Esophagus mucosa (tissue), 1 donor: ENCODE results near the gene CADPS2. TPM values are rescaled to one million over a fixed set of nuclear protein-coding genes. Genes with fewer than 3 reads are reported as not detected.

ENCODE experiments used
- ATAC-seq: fragments of 200-7000 bp; cut with Tn5 transposase; one replicate; pipeline ENCODE4 v1.9.1; 2020
- total RNA-seq: library from RNA; stranded (reverse); gene quantifications from one replicate; pipeline ENCODE4 v1.2.4, GENCODE V29; 2023
- donor health status: DM: yes; HTN: yes; CAD: no.

The CADPS2 gene
- total RNA-seq, 1 donor from 2014 or later: 2.4 TPM

DNA sequence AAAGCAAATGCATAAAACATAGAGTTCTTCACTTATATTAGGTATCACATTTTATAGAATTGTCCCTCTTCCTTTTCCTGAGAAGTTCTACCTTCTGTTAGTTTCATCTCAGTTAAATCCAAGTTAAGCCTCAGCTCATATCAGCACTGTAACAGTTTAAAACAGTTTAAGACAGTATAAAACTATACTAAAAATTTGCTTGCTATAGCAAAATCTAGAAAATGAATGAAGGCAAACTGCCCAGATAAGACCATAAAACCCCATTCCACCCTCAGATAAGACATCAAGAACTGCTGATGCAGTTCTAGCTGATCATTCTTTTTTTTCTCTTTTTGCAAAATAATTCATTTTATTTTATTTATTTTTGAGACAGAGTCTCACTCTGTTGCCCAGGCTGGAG is 364.5 kb downstream of the CADPS2 start:
- ATAC-seq: no peak

DNA sequence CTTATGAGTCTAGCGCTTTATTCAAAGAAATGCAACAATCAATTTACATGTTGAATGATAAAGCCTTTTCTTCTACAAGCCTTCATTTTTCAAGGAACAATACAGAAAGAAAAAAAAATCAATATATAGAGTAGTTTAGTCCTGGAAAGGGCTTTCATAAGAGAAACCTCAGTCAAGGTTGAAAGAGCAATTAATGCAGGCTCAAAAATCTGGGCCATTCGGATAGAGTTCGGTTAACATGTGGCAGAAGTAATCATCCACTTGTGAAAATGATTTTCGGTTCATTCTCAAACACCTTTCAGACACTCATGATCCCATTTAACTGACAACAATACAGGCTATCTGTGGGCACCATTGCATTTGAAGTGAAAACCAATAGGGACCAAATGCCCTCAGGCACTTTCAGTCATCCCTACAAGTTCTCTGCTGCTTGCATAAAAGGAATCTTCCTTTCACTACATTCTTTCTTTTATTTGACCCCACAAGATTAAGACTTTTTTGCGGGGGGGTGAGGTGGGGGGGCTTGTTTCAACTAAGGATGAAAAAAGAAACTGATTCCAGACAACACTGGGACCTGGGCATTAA is 365.2 kb downstream of the CADPS2 start:
- no peak for ATAC-seq

DNA sequence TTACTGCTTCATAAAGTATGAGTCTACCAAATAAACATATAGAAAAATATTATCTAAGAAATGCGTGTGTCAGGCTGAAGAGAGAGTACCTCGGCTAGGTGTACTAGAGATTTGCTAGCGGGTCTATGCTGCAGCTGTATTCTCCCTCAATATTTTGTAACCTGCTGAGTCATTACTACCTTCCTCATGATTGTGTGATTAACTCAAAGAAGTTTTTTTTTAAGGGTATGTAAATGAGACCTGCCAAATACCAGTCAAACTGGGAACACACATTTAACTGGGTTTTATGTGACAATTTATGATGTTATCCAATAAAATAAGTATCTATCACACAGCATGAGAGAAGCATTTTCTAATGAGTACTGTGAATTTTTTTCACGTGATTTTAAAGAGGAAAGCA is 367.8 kb downstream of the CADPS2 start:
- no peak for ATAC-seq

DNA sequence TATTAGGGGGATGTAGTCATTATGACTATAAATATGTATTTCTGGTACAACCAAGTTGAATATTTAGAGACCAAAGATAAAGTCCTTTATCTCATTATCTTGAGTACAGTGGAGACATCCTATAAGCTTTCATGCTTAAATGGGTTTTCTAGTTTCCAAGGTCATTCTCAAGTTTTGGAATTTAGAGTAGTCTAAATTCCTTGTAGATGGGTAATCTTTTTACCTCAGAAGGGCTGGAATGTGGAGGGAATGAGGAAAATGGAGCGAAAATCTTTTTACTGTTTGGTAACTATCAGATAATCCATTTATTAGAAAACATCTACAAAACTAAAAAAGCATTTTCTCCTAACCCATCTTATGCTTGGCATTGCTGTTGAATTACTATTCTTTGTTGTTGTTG is 368.7 kb downstream of the CADPS2 start:
- ATAC-seq: no peak

DNA sequence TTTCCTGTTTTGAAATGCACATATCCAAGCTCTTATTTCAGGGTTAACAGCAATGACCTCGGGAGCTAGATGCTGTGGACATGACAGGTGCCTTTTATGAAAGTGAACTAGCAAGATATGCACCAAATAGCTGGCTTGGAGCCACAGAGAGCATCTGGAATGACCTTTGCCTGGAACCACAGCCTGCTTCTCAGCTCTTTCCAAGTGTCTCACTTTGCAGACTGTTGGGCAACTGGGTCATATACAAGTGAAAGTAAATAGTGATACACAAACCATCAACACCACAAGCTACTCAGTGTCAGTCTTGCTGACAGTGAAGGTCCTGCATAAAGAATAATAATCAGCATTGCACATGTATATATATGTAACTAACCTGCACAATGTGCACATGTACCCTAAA is 370.9 kb downstream of the CADPS2 start:
- ATAC-seq: no peak

DNA sequence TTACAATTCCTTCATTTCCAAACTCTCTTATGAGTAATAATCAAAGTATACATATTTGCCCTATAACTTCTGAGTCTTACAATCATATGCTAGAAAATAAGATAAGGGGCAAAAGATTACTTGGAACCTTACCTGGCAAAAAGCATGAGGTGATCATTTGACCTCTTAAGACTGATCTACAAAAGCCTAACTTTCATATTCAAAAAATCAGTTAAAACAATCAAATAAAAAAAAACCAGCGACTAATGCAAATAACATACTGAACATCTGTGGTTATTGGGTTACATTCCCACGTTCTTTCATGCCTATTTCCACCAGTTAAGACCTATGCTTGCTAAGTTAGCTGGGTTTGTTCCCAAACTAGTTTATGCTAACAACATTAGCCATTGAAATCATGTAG is 375.0 kb downstream of the CADPS2 start:
- no peak for ATAC-seq

DNA sequence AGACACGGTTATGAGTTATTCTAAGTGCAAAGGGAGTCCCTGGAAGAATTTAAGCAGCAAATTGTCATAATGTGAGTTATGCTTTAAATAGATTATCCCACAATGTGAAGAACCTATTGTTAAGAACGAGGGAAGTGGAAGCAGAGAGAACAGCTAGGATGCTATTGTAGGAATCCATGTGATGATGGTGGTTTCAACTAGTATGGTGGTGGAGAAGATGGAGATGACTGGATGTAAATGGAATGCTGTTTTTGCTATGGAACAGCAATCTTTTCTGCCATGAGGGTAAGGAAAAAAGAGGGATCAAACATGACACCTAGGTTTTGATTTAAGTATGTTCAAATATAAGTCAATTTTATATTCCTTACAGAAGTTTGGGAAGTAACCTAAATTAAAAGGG is 378.7 kb downstream of the CADPS2 start:
- no peak for ATAC-seq

DNA sequence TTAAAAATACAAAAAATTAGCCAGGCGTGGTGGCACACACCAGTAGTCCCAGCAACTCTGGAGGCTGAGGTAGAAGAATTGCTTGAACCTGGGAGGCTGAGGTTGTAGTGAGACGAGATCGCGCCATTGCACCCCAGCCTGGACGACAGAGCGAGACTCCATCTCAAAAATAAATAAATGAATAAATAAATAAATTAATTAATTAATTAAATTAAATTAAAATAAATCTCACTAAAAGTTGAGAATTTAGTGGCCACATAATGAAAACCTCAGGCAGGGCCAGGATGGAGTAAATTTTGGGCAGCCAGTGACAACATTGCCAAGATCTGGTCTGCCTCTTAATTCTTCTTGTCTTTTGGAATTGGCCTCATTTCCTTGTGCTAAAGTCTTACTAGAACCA is 394.3 kb downstream of the CADPS2 start:
- ATAC-seq: no peak

DNA sequence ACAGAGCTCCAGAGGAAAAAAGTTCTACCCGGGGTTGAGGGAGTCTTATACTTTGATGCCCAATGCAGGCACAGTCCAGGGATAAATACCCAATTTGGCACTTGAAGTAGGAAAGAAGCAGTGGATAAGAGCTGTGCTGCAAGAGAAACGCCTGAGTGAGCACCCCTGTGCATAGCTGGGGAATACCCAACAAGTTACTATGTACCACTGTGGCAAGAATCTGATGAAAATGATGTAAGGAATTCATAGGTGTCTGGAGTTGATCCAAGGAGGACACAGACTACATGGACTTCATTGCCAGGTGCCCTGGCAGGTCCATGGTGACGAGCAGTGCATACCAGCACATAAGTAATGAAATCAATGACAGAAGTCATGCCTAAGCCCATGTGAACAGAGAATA is 398.0 kb downstream of the CADPS2 start:
- no peak for ATAC-seq

DNA sequence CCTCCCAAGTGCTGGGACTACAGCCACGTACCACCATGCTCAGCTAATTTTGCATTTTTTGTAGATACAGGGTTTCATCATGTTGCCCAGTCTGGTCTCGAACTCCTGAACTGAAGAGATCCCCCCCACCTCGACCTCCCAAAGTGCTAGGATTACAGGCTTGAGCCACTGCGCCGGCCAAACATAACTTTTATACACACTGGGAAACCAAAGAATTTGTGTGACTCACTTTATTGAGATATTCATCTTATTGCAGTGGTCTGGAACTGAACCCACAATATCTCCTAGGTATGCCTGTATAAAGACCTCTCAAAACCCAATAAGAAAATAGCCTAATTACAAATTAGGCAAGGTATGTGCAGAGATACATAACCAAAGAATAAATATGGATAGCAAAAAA is 399.1 kb downstream of the CADPS2 start:
- no peak for ATAC-seq

DNA sequence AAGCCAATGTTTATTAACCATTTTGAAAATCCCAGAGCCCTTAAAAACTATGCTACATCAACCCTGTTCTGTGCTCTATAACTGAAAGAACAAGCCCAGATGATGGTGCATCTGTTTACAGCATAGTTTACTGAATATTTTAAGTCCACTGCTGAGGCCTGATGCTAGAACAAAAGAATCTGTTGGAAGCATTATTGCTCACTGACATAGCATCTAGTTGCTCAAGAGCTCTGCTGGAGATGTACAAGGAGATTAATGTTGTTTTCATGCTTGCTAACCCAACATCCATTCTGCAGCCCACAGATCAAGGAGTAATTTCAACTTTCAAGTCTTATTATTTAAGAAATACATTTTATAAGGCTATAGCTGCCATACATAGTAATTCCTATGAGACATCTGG is 400.4 kb downstream of the CADPS2 start:
- no peak for ATAC-seq

DNA sequence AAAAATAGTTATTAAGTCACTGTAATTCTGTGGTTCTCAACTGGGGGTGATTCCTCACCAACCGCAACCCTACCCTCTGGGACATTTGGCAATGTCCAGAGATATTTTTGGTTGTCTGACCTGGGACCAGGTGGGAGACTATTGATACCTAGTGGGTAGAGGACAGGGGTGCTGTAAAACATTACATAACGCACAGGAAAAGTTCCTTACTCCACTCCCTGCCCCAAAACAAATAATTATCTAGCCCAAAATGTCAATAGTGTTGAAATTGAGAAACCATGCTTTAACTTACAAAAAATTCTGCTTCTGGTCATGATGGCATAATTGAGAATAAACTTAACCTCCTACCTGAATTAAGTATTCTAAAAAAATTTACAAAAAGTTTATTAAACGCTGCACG is 404.0 kb downstream of the CADPS2 start:
- no peak for ATAC-seq

DNA sequence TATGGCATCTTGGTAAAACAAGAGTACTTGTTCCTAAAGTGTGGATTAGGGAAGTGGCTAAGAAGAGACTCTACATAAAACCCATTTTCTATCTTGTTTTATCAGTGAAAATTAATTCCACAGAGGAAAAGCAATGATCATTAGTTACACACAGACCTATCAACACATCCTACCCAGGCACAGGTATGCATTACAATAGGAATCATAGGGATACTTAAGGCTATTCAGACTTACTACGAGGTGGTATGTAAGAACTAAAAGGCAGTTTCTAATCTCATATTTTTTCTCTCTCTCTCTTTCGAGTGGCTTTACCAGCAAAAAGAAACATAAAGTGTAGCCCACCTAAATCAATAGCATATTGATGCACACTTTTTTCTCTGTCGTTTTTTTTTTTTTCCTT is 415.4 kb downstream of the CADPS2 start:
- no peak for ATAC-seq

DNA sequence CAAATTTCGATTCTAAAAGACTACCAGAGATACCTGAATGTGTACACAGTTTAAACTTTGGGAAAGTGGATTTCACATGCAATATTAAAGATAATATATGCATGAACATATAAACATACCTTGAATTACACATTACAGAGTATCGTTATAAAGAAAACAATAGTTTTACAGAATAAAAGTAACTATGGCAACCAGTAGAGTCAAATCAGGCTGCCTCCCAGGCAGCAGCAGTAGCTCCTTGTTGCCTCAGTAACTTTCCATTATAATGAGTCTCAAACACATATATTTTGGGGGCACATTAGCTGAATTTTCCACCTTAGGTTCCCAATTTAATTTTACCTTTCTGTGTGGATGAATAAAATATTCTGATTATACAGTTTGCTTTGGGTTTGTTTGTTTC is 417.3 kb downstream of the CADPS2 start:
- ATAC-seq: no peak

DNA sequence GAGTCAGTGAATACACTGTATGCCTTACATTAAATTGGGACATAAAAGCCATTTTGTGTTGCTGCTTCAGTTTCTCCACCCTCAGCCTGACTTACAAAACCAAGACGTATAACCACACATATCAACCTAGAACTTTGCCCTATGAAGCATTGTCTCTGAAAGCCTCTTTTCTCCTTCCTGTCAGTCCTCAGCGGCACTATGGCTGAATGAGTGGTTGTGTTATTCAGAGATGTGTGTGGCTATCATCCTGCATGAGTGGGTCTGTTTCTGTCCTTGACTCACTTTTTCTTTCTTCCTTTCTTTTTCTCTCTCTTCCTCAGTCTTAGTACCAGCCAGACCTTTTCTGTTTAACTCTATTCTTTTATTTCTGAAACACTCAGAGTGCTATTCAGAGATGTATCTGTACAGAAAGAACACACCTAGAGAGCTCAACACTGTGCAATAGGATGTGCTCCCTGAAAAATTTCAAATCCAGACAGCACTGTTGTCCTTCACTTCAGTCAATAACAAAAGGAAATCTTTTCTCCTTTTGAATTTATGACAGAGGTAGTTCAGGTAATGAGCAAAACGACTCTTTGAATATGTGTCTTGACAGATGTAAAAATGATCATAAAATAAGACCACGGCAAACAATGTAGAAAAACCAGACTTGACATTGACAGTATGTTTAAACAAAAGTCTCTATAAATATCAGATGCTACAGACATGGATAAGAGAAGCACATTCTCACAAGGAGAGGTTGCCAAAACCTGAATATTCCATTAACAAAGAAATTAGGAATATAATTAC is 418.4 kb downstream of the CADPS2 start:
- no peak for ATAC-seq

DNA sequence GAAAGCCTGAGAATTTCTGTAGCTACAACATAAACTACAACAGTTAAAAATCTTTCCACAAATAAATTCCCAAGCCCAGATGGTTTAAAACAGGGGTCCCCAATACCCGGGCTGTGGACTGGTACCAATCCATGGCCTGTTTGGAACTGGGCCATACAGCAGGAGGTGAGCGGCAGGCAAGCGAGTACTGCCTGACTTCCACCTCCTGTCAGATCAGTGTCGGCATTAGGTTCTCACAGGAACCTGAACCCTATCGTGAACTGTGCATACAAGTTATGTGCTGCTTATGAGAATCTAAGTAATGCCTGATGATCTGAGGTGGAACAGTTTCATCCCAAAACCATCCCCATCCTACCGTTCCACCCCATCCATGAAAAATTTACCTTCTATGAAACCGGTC is 421.0 kb downstream of the CADPS2 start:
- no peak for ATAC-seq

DNA sequence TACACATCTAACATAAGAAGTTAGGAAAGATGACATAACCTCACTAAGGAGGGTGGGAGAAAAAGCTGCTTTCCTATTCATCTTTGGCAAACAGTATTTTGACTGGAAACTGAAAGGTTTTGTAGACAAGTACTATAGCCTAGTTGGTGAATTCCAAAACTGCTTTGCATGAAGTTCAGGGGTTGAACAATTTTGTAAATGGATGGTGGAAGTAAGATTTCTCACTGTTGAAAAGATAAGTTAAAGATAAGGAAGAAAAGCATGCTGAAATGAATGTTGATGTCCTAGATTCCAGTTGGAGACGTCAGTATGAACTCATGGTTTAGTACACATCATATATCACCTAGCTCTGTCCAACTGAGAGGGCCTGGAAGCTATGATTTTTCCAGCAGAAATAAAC is 422.6 kb downstream of the CADPS2 start:
- no peak for ATAC-seq

DNA sequence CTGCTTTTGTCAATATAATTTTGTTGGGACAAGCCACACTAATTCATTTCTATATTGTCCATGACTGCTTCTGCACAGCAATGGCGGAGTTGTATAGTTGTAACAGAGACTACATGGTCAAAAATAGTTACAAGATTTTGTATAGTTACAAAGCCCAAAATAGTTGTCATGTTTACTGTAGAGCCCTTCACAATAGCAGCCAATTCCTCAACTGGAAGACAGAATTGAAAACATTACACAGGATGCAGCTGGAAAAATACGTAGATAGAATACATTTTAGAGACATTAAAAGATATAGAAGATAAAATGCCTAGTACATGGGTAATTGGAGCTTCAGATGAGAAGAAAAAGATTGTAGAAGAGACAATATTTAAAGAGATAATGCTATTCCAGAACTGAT is 425.3 kb downstream of the CADPS2 start:
- ATAC-seq: no peak

DNA sequence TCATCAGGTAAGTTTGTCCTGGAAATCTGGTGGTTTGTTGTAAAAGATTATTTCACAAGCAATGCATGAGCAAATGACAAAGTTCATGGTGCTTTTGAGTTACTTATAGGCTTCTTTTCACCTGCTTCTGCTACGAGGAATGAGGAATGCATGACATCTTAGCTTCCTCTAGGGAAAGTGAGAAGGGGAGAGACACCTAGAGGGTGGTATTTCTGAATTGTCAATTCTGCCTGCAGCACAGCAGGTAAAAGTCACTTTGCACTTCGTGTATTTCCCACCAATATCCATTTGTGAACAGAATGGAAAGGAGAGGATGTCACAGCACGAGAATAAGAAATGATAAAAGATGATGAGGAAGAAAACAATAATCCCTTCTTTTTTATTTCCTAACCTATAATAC is 428.3 kb downstream of the CADPS2 start:
- no peak for ATAC-seq

DNA sequence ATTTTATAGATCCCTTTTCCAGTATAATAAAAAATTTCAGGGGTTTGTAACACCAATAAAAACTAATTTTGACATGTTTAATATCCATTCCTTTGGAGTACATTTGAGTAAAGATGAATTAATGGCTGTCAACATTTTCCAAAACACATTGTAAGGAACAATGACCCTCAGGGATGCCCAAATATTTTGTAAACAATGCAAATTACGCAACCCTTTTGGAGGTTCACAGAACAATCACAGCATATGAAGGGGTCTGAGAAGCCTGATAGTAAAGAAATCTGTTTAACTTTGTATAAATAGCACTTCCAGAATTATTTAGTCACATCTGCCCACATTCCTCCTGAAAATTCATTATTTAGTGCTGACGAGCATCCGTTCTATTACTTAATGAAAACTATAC is 428.9 kb downstream of the CADPS2 start:
- no peak for ATAC-seq

DNA sequence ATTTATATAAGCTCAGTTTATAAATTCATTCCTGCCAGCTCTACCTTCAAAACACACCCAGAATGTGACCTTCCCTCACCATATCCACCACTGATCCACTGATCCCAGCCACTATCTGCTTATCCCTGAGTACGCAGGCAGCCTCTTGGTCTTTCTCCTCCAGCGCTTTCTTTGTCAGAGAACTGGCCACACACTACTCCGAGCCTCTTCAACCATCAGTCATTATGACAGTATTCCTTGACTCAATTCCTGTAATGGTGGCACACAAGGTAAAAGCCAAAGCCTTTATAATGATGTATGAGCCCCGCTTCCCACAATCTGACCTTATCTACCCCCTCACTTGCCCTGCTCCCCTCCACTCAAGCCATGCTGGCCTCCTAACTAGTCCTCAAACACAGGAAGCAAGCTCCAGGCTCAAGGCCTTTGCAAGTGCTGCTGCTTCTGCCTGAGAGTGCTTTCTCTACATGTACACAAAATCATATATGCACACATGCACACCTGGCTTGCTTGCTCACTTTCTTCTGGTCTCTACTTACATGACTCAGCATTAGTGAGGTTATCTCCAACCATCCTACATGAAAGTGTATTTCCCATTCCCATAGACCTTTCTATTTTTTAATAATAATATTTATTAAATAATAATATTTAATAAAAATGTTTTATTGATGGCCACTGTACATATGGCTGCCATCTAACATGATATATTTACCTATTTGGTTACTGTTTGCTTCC is 431.3 kb downstream of the CADPS2 start:
- ATAC-seq: no peak

DNA sequence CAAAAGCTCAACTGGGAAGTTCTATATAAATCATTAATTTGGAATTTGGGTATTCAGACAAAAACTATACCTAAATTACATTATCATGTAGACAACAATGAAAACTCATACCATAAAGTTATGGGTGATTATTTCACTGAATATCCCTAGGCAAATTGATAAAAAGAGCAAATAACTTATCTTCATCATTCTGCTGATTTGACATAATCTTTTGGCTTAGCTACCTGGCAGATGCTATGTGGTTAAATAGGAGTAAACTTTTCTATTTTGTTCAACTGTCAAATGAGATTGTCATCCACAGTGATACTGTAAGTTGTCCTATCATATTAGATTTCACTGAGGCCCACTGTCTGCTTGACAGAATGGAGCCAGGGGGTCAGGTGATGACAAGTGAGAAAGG is 432.8 kb downstream of the CADPS2 start:
- no peak for ATAC-seq

DNA sequence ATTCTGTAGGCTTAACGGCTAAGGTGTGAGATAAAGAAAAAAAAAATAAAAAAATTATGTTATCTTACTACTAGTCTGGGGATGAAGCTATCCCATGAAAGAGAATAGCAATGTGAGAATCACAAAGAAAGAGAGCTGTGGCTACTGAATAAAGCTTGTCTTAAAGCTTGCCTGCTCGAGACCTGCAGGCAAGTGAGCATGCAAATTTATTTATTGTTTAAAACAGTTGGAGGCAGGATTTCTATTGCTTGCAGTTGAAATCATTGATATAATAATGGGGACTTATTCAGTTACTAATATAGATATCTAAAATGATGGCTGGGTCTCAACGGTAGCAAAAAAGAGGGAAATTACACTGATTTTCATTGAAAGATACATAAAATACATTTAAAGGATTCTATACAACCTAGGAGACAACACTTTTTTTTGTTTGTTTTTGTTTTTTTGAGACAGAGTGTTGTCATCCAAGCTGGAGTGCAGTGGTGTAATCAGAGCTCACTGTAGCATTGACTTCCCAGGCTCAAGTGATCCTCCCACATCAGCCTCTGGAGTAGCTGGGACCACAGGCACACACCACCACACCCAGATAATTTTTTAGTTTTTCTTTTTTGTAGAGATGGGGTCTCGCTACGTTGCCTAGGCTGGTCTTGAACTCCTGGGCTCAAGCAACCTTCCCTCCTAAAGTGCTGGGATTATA is 437.2 kb downstream of the CADPS2 start:
- ATAC-seq: no peak
